ENCODE data around the gene TNP1.

TNP1 gene, protein sequence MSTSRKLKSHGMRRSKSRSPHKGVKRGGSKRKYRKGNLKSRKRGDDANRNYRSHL

DNA sequence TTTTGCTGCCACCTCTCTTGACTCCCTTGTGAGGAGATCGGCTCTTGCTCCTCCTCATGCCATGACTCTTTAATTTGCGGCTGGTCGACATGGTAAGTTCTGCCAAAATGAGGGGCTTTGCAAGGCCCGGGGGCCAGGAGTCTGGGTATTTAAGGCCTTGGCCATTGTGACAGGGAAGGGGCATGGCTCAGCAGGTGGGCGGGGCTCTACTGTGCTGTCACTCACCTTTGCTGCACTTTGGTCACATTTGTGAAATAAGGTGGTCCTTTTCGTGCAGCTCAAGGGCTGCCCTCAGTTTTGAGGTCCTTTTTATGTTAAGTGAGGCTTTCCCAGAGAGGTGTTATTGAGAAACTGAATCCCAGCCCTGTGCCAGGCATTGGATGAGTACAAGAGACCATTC lies at the start of gene TNP1:
TNP1 (minus strand) TSS at position 121 of the 400 bp plus-strand sequence; CDS start at position 91, 30 bp downstream.
- DNase-seq (ENCODE audit: low read depth in 2 of 3, low spot score in 1 of 3): no peak

DNA sequence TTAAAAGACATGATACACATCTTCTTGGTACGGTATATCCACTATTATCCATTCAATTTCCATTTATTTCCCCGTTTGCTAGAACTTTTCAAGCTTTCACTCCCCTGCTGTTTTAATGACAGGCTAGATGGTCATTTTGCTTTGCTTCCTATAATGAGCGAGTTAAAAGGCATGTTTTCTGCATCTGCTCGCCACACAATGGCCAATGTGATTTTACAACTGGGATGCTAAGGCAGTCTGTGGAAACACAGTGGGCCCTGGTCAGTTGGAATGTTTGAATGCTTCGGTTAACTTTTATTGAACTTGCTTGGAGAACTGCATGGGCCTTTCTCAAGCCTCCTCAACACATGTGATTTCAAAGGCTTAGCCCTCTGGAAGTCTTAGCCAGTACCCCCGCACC lies 48.4 kb upstream of the TNP1 start:
- DNase-seq (ENCODE audit: low read depth in 2 of 3, low spot score in 1 of 3): no peak

DNA sequence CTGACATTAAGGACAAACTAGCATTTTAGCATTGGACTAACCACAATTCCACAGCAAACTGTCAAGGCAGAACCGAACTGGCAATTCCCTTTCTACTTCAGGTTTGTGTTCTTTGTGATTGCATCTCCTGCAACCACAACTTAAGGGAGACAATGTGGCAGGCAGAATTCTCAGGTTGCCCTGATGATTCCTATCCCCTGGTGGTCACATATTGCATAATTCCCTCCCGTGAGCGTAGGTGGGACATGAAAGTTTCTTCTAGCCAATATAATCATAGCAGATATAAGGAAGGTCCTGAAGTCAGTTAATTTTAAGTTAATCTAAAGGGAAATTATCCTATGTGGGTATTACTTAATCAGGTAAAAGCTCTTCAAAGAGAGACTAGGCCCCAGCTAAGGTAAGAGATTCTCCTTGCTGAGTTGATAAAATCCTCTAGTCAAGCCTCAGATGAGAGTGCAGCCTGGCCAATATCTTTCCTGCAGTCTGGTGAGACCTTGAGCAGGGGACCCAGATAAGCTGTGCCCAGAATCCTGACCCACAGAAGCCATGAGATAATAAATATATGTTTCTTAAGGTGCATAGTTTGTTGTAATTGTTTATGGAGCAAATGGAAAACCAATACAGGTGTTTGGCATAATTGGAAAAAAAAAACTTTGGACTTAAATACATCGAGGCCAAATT lies 45.9 kb upstream of the TNP1 start:
- no peak for DNase-seq (ENCODE audit: low read depth in 2 of 3, low spot score in 1 of 3)

DNA sequence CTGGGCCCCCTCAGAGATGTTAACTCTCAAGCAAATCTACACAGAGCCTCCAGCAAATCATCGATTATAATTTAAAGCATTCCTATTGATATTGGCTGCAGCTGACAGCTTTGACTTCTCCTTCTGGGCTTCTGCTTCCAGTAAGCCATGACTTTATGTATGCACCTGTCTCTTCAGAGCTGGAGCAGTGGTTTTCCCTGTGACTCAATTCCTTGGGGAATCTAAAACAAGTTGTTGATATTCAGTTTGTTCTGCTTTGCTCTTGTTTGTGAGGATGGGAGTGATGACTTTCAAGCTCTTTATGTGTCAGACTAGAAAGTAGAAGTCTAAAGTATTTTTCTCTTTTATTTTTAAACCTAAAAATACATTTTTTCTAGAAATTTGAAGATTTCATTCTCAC lies 45.1 kb upstream of the TNP1 start:
- DNase-seq (ENCODE audit: low read depth in 2 of 3, low spot score in 1 of 3): no peak

DNA sequence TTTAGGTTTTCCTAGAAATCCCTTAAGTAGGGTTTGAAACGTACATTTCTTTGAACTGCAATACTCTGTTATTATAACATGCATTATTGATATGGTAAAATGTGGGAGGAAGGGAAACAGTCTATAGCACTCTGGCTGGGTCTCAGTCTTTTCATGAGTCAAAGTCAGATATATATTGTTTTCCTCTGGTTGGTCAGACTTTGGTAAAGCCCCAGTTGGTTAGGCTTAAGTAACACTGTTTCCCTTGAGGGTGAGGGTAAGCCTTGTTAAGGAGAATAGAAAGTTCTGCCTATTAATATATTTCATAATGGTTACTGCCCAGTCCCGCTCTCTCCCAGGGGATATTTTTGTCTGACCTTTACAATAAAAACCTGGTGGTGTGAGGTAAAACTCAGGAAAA lies 44.7 kb upstream of the TNP1 start:
- no peak for DNase-seq (ENCODE audit: low read depth in 2 of 3, low spot score in 1 of 3)

DNA sequence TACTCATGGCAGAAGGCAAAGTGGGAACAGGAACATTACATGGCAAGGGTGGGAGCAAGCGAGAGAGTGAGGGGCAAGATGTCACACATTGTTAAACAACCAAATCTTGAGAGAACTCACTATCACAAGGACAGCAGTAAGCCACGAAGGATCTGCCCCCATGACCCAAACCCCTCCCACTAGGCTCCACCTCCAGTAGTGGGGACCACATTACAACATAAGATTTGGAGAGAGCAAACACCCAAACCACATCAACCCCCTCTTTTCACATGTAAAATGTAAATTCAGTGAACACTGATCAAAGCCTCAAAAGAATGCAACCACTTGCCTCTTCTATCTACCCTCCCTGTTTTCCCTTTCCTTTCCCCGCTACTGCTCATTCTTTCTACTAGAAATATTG lies 43.6 kb upstream of the TNP1 start:
- no peak for DNase-seq (ENCODE audit: low read depth in 2 of 3, low spot score in 1 of 3)

DNA sequence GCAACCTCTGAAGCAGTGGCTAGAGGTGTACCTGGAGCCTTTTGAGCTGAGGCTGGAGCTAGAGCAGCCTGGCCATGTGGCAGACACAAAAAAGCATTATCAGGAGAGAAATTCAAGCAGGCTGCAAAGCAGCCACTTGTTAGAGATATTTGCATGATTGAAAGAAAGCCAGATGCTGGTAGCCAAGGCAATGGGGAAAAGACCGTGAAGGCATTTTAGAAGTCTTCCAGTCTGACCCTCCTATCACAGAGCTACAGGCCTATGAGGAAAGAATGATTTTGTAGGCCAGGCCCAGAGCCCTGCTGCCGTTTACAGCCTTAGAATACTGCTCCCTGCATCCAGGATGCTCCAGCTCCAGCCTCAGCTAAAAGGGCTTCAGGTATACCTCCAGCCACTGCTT lies 41.4 kb upstream of the TNP1 start:
- no peak for DNase-seq (ENCODE audit: low read depth in 2 of 3, low spot score in 1 of 3)

DNA sequence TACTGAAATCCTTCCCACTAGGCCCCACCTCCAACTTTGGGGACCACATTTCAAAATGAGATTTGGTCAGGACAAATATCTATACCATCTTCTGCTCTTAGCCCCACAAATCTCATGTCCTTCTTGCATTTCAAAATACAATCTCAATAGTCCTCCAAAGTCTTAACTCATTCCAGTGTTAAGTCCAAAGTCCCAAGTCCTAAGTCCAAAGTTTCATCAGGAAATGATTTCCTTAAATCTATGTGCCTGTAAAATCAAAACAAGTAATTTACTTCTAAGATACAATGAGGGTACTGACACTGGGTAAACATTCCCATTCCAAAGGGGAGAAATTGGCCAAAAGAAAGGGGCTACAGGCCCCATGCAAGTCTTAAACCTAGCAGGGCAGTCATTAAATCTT lies 40.5 kb upstream of the TNP1 start:
- no peak for DNase-seq (ENCODE audit: low read depth in 2 of 3, low spot score in 1 of 3)

DNA sequence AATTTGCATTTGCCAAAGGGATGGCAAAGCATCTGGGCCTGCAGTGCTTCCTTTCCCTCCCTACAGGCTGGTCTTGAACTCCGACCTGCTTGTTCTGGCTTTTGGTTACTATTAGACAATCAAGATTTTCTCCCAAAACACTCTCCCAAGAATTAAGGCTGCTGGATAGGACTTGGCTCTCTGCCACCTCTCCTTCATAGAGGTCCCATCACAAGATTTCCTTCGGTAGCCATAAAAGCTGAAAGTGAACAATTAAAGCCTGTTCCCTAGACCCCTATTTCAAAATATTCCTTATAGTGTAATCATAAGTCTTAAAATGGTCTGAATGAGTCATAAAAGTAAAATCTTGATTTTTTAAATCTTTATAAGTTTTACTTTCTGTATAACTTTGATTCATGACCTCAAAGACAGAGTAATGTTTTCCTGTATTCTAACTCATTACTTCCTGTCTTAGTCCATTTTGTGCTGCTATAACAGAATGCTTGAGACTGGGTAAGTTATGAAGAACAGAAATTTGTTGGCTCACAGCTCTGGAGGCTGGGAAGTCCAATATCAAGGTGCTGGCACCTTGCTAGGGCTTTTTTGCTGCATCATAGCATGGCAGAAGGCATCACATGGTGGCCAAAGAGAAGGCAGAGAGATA lies 37.8 kb upstream of the TNP1 start:
- no peak for DNase-seq (ENCODE audit: low read depth in 2 of 3, low spot score in 1 of 3)

DNA sequence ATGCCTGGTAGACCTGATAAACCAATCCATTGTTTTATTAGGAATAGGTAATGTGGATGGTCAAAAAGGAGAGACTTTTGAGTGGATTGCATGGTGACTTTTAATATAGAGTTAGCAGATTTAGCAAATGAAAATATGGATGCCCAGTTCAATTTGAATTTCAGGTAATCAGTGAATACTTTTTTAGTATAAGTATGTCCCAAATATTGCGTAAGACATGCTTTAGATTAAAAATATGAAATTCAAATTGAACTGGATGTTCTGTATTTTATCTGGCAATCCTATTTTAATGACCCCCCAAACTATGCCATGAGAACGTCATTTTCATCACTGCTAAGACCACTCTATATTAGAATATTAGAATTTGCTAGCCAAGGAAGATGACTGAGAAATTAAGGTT lies 30.3 kb upstream of the TNP1 start:
- DNase-seq (ENCODE audit: low read depth in 2 of 3, low spot score in 1 of 3): no peak

DNA sequence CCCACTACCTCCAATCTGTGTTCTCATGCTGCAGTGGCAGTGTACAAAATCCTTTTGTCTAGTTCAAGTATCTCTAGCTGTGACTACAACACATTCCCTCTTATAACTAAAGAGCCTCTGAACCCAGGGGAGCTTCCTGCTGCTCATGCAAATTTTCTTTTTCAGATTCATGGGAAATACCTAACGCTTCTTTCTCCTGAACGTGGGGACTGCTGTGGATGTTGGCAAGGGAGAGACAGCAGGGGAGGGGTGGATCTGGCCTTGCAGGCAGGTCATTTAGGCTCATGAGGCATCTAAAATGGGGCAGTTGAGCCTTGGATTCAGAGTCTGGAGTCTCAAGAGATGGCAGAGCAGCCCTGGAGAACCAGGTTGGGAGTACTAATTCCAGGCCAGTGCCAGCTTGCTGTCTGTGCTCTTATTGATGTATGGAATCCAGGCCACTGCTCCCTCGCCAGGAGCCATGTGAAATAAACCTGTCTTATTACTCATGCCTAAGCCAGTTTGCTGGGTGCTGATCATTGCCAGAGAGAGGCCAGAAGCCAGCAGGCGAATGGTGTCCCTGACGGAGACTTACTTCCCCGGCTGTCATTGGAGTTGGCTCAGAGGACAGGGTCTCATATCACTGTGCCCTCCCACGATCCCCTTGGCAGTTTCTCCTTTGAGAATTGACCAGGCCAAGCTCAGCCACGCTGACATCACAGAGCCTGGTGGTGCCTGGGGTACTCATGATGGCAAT lies 29.2 kb upstream of the TNP1 start:
- DNase-seq (ENCODE audit: low read depth in 2 of 3, low spot score in 1 of 3): no peak

DNA sequence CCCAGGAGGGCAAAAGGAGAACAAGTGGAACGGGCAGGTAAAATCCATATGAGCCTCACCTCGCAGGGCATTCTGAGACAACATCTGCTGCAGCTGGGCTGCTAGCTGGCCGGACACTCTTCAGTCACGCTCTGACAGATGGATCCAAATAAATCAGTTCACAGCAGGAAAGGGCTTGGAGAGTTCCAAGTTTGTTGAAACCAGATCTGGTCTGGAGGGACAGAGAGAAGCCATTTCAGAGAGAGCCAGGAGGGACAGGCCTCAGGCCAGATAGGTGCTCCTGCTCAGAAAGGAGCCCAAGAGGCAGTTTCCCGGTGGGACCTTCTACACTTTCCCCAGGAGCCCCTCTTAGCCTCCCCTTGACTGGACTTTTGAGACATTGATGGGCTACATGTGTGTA lies 28.2 kb upstream of the TNP1 start:
- DNase-seq (ENCODE audit: low read depth in 2 of 3, low spot score in 1 of 3): no peak

DNA sequence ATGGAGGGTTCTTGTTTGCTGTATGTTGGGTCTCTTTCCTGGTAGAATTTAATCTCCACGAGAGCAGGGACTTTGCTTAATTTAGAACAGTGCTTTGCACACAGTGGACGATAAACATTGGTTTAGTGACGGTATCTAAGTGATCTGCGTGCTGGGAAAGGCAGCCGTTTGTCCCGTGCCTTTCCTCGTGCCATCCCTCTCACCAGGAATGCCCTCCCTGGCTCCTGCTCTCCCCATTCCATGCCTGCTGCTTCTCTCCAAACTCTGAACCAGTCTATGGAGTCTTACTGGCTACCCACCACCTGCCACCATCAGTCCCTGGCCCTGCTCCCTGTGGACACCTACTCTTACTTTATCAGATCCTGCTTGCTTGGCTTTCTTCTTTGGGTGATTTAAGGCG lies 27.3 kb upstream of the TNP1 start:
- DNase-seq (ENCODE audit: low read depth in 2 of 3, low spot score in 1 of 3): no peak

DNA sequence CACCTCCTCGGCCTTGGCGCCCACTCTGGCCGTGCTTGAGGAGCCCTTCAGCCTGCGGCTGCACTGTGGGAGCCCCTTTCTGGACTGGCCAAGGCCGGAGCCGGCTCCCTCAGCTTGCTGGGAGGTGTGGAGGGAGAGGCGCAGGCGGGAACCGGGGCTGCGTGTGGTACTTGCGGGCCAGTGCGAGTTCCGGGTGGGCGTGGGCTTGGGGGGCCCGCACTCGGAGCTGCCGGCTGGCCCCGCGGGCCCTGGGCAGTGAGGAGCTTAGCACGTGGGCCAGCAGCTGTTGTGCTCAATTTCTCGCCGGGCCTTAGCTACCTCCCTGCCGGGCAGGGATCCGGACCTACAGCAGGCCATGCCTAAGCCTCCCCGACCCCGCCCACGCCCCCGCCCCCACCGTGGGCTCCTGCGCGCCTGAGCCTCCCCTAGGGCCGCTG lies 25.3 kb upstream of the TNP1 start:
- DNase-seq (ENCODE audit: low read depth in 2 of 3, low spot score in 1 of 3): no peak

DNA sequence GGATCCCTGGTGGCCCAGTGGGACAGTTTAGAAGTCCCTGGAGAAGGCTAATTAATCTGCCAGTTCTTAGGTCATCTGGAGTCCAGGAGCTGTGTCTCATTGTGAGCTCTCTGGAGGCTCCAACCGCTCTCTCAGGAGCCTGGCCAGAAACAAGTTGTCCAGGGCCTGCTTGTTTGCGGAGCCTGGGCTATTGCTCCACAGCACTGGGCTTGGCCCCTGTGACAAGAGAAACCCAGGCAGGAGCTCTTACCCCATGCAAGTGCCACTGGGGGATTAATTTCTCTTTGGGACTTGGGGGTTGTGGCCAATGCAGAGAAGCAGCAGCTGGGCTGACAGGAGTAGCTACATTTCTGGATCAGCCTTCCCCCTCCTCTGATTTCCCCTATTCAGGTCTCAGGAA lies 24.5 kb upstream of the TNP1 start:
- no peak for DNase-seq (ENCODE audit: low read depth in 2 of 3, low spot score in 1 of 3)

DNA sequence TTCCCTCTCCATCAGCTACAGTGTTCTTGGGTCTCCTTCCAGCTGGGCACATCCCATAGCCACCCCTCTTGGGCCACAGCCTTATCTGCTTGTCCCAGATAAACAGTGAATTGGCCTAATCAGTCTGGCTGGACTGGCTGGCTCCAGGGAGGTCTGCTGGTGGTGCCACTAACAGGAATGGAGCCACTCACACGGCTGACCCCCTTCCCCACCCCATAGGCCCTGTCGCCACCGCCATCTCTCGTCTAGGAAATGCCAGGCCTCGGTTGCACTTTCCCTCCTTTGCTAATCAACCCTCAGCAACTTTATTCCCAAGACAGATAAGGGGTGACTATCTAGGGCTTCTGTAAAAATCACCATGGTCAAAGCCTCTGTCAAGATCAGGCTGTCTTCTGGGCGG lies 23.0 kb upstream of the TNP1 start:
- DNase-seq (ENCODE audit: low read depth in 2 of 3, low spot score in 1 of 3): no peak

DNA sequence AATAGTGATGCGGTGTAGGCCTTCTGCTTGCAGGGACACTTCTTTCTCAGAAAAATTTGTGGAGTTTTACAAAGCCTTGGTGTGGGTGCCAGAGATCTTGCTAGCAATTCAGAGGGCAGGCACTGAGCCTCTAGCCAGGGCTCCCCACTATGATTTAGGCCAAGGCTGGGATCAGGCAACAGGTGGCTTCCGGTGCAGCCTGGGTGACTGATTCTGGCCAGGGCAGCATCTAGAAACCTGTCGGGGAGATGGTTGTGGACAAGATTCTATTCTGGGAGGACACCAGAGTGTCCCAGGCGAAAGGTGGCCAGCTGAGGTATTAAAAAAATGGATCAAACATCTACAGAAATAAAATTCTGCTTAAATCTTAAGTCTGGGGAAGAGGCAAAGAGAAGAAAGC lies 21.5 kb upstream of the TNP1 start:
- DNase-seq (ENCODE audit: low read depth in 2 of 3, low spot score in 1 of 3): no peak

DNA sequence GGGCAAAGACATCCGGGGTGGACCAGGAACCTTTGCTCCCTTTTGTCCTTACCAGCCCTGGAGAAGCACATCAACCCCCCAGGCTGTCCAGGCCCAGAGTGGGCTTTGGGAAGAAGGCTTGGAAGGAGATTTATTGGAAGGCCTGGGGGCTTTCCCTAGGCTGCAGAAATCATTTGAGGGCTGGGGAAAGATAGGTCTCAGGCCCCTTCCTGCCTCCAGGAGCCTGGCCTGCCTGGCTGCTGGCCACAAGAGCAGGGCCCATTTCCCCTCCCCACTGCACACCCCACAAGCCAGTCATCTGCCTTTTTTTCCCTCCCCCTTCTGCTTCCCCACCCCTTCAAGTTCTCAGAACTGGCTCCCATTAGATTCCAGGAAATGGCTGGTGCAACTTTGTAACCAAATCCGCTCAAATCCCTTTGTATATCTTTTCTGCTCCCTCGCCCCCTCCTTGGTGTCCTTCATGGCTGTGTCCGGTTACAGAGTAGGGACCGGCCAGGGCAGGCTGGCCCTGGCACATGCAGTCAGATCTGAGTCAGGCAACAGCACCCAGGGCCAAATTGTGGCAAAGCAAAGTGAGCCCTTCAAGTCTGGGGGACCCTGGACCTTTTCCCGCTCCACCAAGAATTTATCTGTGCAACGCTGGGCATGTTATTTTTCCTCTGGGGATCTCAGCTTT lies 20.8 kb upstream of the TNP1 start:
- no peak for DNase-seq (ENCODE audit: low read depth in 2 of 3, low spot score in 1 of 3)

DNA sequence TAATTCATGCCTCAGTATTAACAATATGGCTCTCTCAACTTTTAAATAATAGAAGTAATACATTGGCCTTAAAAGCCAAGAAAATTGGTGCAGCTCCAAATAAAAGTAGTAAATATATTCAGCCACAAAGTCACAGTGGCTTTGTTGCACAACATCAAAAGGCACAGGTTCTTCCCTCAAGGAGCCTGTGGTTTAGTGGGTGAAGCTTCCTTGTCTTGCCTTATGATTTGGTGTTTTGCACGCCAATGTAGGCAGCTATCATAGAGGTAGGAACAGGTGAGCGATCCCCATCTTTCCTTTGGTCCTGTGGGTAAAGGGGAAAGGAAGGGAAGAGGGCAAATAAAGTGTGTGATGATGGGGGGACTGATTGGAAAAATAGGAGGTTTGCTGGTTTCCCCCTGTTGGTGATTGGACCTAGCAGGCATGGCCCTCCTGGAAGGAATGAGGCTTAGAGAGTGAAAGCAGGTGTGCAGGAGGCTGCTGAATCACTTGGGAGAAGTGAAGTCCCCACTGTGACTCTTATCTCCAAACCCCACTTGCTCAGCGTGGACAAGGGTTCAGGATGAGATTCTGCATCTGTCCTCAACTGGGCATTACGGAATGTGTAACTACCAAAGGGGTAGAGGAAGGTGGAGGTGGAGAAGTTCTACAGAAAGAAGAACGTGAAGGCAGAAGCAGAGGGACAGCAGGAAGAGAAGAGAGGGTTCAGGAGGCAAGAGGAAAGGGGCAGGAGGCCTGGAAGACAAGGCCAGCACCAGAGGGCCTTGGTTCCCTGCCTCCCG lies 20.1 kb upstream of the TNP1 start:
- no peak for DNase-seq (ENCODE audit: low read depth in 2 of 3, low spot score in 1 of 3)

DNA sequence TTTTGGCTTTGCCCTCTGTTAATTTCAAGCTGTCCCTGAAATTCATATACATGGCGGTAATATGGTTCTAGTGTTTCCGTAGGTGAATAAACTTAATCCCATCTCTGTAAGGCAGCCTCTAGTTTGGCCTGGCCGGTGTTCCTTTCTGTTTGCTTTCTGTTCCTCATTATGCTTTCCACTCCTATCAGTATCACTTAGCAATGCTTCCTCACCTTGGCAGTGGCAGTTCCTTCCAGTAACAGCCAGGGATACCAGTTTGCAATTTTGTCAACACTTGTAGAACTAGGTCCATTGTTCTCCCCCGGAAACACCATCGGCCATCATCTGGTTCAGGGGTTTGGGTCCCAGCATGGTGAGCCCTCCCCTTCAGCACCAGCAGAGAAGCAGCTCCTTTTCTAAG lies 18.2 kb upstream of the TNP1 start:
- no peak for DNase-seq (ENCODE audit: low read depth in 2 of 3, low spot score in 1 of 3)

DNA sequence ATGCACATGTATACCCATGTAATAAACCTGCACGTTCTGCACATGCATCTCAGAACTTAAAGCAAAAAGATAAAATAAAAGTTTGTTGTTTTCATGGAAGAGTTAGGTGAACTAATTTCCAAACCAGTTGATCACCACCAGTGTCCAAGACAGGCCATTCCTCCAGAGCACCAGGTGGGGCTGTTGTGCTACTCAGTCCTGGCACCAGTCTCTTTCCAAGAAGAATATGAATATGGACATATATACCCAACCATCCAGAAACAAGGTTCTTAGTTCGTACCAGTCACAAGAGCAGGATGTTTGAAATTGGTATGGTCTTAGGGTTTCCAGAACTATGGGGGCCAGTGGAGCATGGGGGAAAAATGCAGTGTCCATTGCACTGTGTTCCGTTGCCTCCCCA lies 17.2 kb upstream of the TNP1 start:
- no peak for DNase-seq (ENCODE audit: low read depth in 2 of 3, low spot score in 1 of 3)

Data from stimulated activated CD4-positive, alpha-beta T cell treated with anti-CD3 and anti-CD28 coated beads, Interleukin-12 subunit alpha, Interleukin-12 subunit beta, amount 100 ng/mL, for 48 hours (primary cell).